NCI-H82 (cell line): ENCODE measurements around the gene LRRC42.
"Not testable (repeated sequence)": the region's sequence is repeated elsewhere in the genome, so short reads cannot be mapped to it uniquely, and the experiment has no call there.

Experiments
- DNase-seq: peaks from one replicate; lab custom pipeline; 2025; lab: John Stamatoyannopoulos, UW

LRRC42 gene

DNA sequence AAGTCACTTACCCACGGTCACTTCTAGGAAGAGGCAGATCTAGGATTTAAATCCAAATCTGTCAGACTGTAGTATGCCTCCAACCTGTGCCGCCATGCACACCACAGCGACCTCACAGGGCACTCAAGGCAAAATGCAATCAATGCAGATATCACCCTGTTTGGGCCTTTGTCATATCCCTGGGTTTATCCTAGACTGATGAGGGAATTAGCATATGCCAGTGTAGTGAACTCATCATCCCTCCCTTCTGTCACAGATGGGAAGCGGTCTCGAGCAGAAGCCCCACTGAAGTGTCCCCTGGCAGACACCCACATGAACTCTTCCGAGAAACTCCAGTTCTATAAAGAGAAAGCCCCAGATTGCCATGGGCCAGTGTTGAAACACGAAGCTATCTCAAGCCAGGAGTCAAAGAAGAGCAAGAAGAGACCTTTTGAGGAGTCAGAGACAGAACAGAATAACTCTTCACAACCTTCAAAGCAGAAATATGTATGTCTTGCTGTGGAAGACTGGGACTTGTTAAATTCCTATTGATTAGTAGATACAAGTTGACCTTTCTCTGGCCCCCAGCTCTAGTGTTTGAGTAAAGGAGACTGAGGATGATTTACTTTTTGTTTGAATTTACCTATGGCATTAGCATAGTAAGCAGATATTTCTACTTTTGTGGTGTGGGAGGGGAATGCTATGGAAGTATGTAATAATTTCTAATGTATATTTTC, 21.4 kb downstream of the LRRC42 start:
- DNase-seq = peak; percentile 75

DNA sequence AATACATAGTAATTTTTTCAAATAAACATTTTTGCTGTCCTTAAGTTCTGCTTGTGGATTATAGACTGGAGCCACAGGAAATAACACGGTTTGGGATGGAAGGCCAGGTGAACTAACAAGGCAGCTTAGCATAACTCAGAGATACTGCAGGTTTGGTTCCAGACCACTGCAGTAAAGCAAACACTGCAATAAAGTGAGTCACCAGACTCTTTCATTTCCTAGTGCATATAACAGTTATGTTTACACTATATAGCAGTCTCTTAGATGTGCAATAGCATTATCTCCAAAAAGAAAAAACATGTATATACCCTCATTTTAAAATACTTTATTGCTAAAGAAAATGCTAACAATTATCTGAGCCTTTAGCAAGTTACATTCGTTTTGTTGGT, 22.0 kb downstream of the LRRC42 start:
- no peak for DNase-seq

DNA sequence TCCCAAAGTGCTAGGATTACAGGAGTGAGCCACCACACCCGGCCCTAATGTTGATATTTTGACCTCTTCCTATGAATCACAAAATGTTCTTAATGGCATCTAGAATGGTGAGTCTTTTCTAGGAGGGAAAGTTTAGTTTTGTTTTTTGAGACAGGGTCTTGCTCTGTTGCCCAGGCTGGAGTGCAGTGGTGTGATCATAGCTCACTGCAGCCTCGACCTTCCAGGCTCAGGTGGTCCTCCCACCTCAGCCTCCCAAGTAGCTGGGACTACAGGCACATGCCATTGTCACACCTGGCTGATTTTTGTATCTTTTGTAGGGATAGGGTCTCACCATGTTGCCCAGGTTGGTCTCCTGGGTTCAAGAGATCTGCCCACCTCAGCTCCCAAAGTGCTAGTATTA, 23.2 kb downstream of the LRRC42 start:
- DNase-seq = not testable (repeated sequence)

DNA sequence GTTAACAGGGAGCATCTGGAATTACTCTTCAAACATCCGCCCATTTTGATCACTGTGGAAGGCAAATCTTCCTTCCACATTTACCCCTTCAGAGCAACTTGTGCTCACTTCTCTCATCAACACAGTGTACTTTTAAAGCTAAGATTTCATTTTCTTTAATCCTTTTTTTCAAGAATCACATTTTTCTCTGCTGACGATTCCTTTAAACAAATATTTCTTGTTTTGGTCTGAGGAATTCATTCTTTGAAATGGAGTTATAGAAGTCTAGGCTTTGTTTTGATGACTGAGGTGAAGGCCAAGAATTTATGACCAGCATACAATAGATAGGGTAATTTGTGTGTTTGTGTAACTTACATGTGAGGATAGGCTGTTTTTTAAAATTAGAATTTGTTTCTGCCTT, 25.6 kb downstream of the LRRC42 start:
- DNase-seq = no peak

DNA sequence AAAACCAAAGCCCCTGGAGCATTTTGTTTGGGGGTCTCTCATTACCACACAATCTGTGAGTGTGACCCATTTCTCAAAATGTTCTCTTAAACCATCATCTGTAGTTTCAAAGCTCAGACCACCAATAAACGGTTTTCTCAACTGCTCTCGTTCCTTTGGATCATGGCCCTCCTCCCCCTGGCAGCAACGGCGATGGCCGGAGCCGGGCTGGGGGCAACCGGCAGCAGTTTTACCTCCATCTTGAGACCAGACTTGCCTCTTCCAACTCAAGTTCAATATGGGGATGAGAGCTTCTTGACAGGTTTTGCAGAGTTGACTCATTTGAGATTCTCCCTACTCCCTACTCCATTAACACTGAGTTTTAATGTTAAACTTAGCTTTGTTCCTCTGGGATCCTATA, 29.7 kb downstream of the LRRC42 start:
- DNase-seq = no peak

DNA sequence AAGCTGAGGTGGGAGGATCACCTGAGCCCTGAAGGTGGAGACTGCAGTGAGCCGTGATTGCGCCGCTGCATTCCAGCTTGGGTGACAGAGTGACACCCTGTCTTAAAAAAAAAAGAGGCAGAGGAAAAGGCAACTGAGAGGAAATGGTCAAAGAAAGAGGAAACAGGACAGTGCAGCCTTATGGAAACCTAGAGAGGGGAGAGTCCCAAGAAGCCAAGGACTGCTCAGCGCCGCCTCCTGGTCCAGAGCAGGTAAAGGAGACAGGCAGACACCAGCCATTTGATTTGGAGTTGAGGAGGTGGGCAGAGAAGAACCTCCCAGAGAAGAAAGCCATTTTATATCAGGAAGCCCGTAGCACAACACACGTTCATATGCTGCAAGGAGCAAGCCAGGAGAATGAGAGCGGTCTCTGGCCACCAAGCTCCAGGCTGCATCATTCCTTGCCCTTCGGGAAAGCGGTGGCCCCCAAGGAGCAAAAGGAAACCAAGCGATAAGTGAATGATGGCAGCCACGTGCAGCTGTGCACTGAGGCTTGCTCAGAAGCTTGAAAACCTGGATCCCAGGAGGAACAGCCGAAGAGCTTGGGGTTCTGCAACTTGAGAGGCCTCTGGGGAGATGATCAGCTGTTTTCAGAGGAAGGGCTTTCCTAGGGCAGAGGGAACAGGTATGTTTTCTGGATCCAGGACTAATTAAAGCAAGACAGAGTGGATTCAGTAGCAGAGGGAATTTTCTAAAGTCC, 33.7 kb downstream of the LRRC42 start:
- DNase-seq = no peak

DNA sequence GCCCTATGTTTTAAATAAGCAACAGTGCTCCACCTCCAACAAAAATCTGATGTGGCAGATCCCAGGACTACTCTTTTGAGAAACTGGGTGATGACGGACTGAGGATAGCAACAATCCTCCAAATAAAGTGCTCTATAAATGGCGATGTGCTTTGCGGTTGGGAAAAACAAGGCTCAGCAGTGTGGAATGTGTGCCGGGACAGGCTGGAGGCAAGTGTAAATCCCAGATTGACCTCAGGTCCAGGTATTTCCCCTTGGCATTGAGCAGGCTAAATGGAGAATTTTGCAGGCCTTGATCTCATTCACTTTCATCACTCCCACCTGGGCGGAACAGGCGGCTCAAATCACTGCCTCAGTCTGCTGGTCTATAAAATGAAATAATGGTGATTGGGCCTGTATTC, 35.1 kb downstream of the LRRC42 start:
- DNase-seq = no peak

DNA sequence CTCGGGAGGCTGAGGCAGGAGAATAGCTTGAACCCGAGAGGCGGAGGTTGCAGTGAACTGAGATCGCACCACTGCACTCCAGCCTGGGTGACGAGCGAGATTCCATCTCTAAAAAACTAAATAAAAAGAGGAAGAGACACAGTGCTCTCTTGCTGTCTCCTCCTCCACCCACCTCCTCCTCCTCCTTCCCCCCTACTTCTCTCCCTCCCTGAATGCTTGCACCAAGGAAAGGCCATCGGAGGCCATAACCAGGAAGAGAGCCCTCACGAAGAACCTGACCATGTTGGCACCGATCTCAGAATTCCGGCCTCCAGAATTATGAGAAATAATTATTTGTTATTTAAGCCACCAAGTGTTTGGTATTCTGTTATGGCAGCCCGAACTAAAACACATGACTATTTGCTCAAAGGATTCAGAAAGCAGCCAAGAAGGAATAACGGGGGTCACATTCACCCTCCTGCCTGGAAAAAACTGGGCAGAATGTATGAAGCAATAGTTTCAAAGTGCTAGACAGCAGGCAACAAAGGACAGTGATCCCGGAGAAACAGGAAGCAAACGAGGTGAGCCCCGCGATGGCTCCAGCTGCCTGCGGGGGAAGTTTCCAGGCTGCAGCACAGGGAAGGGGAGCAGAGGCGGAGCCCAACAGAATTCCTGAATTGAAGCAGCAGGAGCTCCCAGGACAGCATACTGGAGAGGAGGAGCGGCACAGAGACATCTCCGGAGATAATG, 36.0 kb downstream of the LRRC42 start:
- peak; percentile 23 for DNase-seq

DNA sequence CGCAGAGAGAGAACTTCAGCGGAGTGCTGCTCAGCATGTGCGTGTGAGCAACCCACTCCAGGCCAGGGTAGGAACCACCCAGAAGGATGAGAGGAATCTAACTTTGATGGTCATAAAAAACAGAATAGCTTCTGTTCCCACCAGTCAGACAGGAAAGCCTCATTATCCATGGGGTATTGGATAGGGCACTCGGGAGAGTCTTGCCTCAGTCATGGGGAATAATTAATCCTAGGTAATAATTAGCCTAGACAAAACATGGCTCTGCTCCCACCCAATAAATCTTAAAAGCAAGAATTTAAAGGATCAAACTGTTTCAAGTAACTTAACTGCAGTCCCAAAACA, 36.6 kb downstream of the LRRC42 start:
- DNase-seq = no peak

DNA sequence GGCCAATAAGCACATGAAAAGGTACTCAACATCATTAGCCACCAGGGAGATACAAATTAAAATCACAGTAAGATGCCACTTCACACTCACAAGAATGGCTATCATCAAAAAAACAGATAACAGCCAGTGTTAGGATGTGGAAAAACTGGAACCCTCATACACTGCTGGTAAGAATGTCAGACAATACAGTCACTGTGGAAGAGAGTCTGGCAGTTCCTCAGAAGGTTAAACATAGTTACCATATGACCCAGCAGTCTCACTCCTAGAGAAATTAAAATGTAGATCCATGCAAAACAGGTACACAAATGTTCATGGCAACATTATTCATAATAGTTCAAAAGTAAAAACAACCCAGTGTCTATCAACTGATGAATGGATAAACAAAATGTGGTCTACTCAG, 38.6 kb downstream of the LRRC42 start:
- no peak for DNase-seq

DNA sequence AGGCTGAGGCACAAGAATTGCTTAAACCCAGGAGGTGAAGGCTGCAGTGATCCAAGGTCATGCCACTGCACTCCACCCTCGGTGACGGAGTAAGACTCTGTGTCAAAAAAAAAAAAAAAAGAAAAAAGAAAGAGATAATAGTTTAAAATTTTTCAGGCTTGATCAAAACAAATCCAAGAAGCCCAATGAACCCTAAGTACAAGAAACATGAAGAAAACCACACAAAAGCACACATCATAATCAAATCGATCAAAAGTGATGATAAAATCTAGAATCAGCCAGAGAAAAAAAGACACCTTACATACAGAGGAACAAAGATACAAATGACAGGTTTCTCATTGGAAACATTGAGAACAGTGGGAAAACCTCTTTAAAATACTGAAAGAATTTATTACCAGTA, 40.3 kb downstream of the LRRC42 start:
- DNase-seq = no peak

DNA sequence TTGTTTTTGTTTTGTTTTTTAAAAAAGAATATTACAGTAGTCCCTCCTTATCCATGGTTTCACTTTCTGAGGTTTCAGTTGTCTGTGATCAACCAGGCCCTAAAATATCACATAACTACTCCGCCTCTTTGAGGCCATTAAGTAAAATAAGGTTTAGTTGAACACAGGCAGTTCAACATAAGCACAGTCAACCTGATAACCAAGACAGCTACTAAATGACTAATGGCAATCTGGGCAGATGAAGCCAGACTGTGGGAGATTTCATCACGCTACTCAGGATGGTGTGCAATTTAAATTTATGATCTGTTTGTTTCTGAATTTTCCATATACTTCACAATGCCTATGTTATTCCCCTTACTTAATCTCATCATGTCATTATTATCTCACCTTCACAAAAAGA, 41.7 kb downstream of the LRRC42 start:
- DNase-seq = no peak

DNA sequence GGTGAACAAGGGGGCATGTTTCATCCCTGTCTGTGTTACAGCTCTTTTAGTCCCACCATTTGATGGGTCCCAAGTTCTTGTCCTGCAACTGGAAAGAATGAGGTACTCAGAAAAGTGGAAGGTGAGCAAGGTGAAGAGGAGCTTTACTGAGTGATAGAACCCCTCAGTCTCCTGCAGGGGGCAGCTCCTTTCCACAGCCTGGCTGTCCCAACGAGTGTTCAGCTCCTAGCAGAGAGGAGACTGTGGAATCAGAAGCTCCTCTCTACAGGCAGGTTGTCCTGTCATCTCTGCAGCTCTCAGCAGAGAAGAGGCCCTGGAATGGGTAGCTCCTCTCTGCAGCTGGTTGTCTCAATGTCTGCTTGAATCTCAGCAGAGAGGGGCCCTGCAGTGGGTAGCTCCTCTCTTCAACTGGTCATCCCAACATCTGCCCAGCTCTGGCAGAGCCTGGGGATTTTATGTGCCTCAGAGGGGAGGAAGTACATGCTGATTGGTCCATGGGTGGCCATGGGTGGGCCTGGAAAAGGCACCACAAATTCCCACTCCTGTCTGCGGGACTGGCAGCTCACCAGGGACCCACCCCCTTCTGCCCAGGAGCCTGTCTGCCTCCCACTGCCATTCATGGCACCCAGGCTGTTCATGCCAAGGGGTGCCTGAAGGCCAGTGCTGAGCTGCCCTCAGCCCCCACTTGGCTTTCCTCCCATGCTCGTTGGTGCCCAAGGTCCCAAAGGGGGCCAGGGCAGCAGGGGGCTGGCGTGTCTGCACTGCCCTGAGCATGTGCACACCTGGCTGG, 46.1 kb downstream of the LRRC42 start:
- peak; percentile 34 for DNase-seq

DNA sequence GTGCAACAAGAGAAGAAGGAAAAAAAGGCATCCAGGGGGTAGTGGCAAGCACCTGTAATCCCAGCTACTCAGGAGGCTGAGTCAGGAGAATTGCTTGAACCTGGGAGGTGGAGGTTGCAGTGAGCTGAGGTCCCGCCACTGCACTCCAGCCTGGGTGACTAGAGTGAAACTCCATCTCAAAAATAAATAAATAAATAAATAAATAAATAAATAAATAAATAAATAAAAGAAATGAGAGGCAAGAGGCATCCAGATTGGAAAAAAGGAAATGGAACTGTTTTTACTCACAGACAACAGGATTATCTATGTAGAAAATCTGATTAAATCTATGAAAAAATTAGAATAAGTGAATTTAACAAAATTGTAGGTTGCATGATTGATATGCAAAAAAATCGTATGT, 48.4 kb downstream of the LRRC42 start:
- DNase-seq = not testable (repeated sequence)

DNA sequence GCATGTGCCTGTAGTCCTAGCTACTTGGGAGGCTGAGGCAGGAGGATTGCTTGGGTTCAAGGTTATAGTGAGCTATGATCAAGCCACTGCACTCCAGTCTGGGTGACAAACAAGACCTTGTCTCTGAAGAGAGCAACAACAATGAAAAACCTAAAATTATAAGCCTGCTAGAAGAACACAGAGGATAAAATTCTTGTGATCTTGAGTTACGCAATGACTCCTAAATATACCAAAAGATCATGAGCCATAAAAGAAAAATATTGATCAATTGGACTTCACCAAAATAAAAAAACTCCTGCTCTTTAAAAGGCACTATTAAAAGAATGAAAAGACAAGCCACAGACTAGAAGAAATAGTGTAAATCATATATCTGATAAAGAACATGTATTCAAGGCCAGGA, 49.5 kb downstream of the LRRC42 start:
- no peak for DNase-seq

DNA sequence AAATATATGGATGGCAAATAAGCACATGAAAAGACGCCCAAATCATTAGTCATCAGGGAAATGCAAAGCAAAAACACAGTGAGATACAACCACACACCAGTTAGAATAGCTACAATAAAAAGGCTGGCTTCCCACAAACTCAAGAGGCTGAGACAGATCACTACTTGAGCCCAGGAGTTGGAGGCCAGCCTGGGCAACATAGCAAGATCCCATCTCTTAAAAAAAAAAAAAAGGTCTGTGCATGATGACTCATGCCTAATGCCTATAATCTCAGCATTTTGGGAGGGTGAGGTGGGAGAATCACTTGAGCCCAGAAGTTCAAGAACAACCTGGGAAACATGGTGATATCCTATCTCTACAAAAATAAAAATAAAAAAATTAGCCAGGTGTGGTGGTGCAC, 52.1 kb downstream of the LRRC42 start:
- no peak for DNase-seq

DNA sequence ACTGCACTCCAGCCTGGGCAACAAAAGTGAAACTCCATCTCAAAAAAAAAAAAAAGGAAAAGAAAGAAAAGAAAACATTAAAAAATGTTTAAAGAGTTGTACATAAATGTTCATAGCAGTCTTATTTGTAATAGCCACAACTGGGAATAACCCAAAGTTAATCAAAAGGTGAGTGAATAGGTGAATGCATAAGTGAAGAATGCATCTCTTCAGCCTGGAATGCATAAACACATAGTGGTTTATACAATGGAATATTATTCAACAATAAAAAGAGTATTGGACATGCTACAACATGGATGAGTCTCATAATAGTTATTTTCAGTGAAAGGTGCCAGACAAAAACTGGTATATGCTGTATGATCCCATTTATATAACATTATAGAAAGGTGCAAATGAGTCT, 53.8 kb downstream of the LRRC42 start:
- DNase-seq = no peak

DNA sequence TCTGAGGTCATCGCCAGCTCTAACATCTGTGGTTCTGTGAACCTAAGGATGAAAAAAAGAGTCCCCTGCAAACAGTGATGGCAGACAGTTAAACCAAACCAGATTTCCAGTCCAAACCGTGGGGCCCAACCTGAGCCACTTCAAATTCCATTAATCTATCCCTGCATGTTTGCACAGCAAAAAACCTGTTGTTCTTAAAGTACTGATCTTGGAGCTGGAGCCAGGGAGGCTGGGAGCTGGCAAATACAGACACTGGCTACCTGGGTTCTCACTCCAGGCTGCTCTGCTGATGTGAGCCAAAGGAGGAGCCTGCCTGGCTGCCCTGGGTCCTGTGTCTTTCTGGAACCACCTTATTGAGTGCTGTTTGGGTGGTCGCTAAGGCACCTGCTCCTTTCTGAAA, 55.4 kb downstream of the LRRC42 start:
- no peak for DNase-seq

DNA sequence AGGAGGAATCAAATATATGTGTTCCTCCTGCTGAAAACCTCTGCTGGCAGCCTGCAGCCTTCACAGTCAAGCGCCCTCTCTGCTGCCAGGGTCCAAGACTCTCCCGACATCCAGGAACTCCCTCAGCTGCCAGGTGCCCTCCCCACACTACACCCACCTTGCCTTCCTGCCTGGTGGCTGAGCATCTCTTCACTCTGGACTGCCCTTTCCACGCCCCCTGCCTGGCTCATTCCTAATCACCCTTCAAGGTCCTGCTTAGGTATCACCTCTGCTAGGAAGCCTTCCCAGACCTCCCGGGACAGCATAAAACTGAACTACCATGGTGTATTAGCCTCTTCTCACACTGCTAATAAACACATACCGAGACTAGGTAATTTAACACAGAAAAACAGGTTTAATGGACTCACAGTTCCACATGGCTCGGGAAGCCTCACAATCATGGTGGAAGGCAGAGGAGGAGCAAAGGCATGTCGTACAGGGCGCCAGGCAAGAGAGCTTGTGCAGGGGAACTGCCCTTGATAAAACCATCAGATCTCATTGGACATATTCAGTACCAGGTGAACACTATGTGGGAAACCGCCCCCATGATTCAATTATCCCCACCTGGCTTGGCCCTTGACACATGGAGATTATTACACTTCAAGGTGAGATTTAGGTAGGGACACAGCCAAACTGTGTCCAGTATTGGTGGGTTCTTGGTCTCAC, 56.5 kb downstream of the LRRC42 start:
- no peak for DNase-seq

DNA sequence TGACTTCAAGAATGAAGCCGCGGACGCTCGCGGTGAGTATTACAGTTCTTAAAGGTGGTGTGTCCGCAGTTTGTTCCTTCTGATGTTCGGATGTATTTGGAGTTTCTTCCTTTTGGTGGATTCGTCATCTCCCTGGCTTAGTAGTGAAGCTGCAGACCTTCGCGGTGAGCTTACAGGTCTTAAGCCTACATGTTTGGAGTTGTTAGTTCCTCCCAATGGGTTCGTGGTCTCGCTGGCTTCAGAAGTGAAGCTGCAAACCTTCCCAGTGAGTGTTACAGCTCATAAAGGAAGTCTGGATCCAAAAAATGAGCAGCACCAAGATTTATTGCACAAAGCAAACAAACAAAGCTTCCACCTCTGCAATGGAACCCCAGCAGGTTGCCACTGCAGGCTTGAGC, 57.1 kb downstream of the LRRC42 start:
- no peak for DNase-seq

DNA sequence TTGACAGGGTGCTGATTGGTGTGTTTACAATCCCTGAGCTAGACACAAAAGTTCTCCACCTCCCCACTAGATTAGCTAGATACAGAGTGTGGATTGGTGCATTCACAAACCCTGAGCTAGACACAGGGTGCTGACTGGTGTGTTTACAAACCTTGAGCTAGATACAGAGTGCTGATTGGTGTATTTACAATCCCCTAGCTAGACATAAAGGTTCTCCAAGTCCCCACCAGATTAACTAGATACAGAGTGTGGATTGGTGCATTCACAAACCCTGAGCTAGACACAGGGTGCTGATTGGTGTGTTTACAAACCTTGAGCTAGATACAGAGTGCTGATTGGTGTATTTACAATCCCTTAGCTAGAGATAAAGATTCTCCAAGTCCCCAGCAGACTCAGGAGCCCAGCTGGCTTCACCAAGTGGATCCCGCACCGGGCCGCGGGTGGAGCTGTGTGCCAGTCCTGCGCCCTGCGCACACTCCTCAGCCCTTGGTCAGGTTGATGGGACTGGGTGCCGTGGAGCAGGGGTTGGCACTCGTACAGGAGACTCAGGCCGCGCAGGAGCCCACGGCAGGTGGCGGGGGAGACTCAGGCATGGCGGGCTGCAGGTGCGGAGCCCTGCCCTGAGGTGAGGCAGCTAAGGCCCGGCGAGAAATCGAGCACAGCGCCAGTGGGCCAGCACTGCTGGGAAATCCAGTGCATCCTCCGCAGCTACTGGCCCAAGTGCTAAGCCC, 57.8 kb downstream of the LRRC42 start:
- not testable (repeated sequence) for DNase-seq
